OCI-LY1 (cell line): ENCODE measurements around the gene MAPT.

Experiments
- H2AFZ ChIP-seq: fragments of 200-600 bp; sonication (generic), shearing (Covaris generic); 2 replicates; pipeline ENCODE4 v1.6.0; 2014; ENCODE audit warnings: antibody characterized with exemption, mild to moderate bottlenecking, low read length
- H3F3A ChIP-seq: fragments of 200-600 bp; sonication (generic), shearing (Covaris generic); 2 replicates; pipeline ENCODE4 v1.6.0; 2014; ENCODE audit warnings: mild to moderate bottlenecking, antibody characterized with exemption, low read length, moderate library complexity; ENCODE audit not compliant: insufficient read depth
- H3K27ac ChIP-seq: fragments of 200-600 bp; sonication (generic); 2 replicates; pipeline ENCODE4 v1.5.1; 2014; ENCODE audit warnings: low read length, mixed run types, mild to moderate bottlenecking, low read depth; ENCODE audit not compliant: poor library complexity, severe bottlenecking
- H3K27me3 ChIP-seq: fragments of 200-600 bp; sonication (generic); 2 replicates; pipeline ENCODE4 v1.6.0; 2014; ENCODE audit warnings: antibody characterized with exemption, mild to moderate bottlenecking, low read length, moderate library complexity; ENCODE audit not compliant: insufficient read depth
- H3K36me3 ChIP-seq: fragments of 200-600 bp; sonication (generic); 2 replicates; pipeline ENCODE4 v1.6.1; 2014; ENCODE audit warnings: mild to moderate bottlenecking, antibody characterized with exemption, low read length, moderate library complexity, mixed read lengths; ENCODE audit not compliant: insufficient read depth
- H3K4me1 ChIP-seq: fragments of 200-600 bp; sonication (generic); 2 replicates; pipeline ENCODE4 v1.5.1; 2014; ENCODE audit warnings: mild to moderate bottlenecking, low read length, moderate library complexity; ENCODE audit not compliant: insufficient read depth, severe bottlenecking
- H3K4me2 ChIP-seq: fragments of 200-600 bp; sonication (generic), shearing (Covaris generic); 2 replicates; pipeline ENCODE4 v1.6.1; 2014; ENCODE audit warnings: low read length
- H3K4me3 ChIP-seq: fragments of 200-600 bp; sonication (generic); 2 replicates; pipeline ENCODE4 v1.5.1; 2014; ENCODE audit warnings: low read length, low read depth, mild to moderate bottlenecking, mixed read lengths; ENCODE audit not compliant: poor library complexity, severe bottlenecking
- H3K79me2 ChIP-seq: fragments of 200-600 bp; shearing (Covaris generic); 2 replicates; pipeline ENCODE4 v1.6.1; 2016; ENCODE audit warnings: mixed run types, low read length, mixed read lengths; ENCODE audit not compliant: insufficient read depth
- H3K9ac ChIP-seq: fragments of 200-600 bp; sonication (generic), shearing (Covaris generic); 2 replicates; pipeline ENCODE4 v1.6.1; 2014; ENCODE audit warnings: mild to moderate bottlenecking, low read length, mixed read lengths
- H3K9me2 ChIP-seq: fragments of 200-600 bp; sonication (generic), shearing (Covaris generic); 2 replicates; pipeline ENCODE4 v1.6.1; 2014; ENCODE audit warnings: low read depth, mild to moderate bottlenecking, low read length, mixed read lengths
- H3K9me3 ChIP-seq: fragments of 200-600 bp; shearing (Covaris generic); 2 replicates; pipeline ENCODE4 v1.6.1; 2014; ENCODE audit warnings: low read length, mixed read lengths
- H4K20me1 ChIP-seq: fragments of 200-600 bp; sonication (generic), shearing (Covaris generic); 2 replicates; pipeline ENCODE4 v1.6.0; 2016; ENCODE audit warnings: mild to moderate bottlenecking, low read length; ENCODE audit not compliant: insufficient read depth
- CTCF ChIP-seq: fragments of 200-600 bp; sonication (generic), shearing (Covaris generic); IDR thresholded peaks from 2 replicates; pipeline ENCODE4 v1.5.1; 2017; ENCODE audit warnings: mild to moderate bottlenecking, antibody characterized with exemption, low read length, moderate library complexity, mixed read lengths
- EZH2 ChIP-seq: fragments of 200-600 bp; sonication (generic), shearing (Covaris generic); IDR thresholded peaks from 2 replicates; pipeline ENCODE4 v1.8.0; 2017; ENCODE audit warnings: borderline replicate concordance, mixed run types, mild to moderate bottlenecking, antibody characterized with exemption, low read length, moderate library complexity, mixed read lengths

MAPT gene

GRCh38 chr17:46029627-46030026 lies 135.3 kb downstream of the MAPT start:
- TF ChIP-seq EZH2 (no peak), CTCF (no peak)
- no peaks in the 10 kb centered on the region for H3K9me2 ChIP-seq
- H2AFZ ChIP-seq = no peak overlapping the region
- no peaks in the 10 kb centered on the region for H4K20me1 ChIP-seq
- H3K36me3 ChIP-seq = peaks cover 71% of the 10 kb centered on the region
- H3K27me3 ChIP-seq = no peaks in the 10 kb centered on the region
- H3K4me1 ChIP-seq = peaks cover 34% of the 10 kb centered on the region
- no peak overlapping the region for H3K9ac ChIP-seq
- H3K9me3 ChIP-seq = no peaks in the 10 kb centered on the region
- H3K4me3 ChIP-seq = no peak overlapping the region
- H3F3A ChIP-seq = no peaks in the 10 kb centered on the region
- H3K79me2 ChIP-seq = no peaks in the 10 kb centered on the region
- no peak overlapping the region for H3K4me2 ChIP-seq
- H3K27ac ChIP-seq = peak overlapping the region; percentile 1

- no peak overlapping the region for H3K4me2 ChIP-seq
Observed at GRCh38 chr17:46030752-46031151, 136.4 kb downstream of the MAPT start.

GRCh38 chr17:46031440-46031839 lies 137.1 kb downstream of the MAPT start:
- Histone ChIP-seq H3K79me2 (no peaks in the 10 kb centered on the region), H3K9me3 (no peaks in the 10 kb centered on the region), H3K9ac (no peak overlapping the region), H3K27ac (no peak overlapping the region), H3K4me3 (no peak overlapping the region), H3K36me3 (peaks cover 86% of the 10 kb centered on the region), H2AFZ (no peak overlapping the region), H3K4me1 (peaks cover 25% of the 10 kb centered on the region), H3K27me3 (no peaks in the 10 kb centered on the region), H3F3A (no peaks in the 10 kb centered on the region), H3K4me2 (no peak overlapping the region), H3K9me2 (no peaks in the 10 kb centered on the region), H4K20me1 (no peaks in the 10 kb centered on the region)
- TF ChIP-seq CTCF (no peak), EZH2 (no peak)

More at GRCh38 chr17:46030752-46031151, 136.4 kb downstream of the MAPT start:
- Histone ChIP-seq H4K20me1 (no peaks in the 10 kb centered on the region), H3K36me3 (peaks cover 82% of the 10 kb centered on the region), H2AFZ (no peak overlapping the region), H3K9me2 (no peaks in the 10 kb centered on the region), H3K27ac (no peak overlapping the region), H3K27me3 (no peaks in the 10 kb centered on the region), H3K9me3 (no peaks in the 10 kb centered on the region), H3K79me2 (no peaks in the 10 kb centered on the region), H3K4me1 (peaks cover 32% of the 10 kb centered on the region), H3F3A (no peaks in the 10 kb centered on the region), H3K4me3 (no peak overlapping the region), H3K9ac (no peak overlapping the region)
- no peak for TF ChIP-seq CTCF
- TF ChIP-seq EZH2 = no peak
